Measurements from ENCODE around the gene RP2.

GRCh38 chrX:46913667-46914066, 76.8 kb downstream of the RP2 start:
- TF ChIP-seq CTCF (IDR thresholded peaks at IDR 0.05) = no peak
- TF ChIP-seq EP300 (IDR thresholded peaks at IDR 0.05) = no peak
- TF ChIP-seq POLR2A (IDR thresholded peaks at IDR 0.05) = no peak
- no peak for TF ChIP-seq POLR2AphosphoS5 (IDR thresholded peaks at IDR 0.05)

All from gastroesophageal sphincter (tissue), 3 donors.